PC-3 (cell line): Measurements from ENCODE around the gene DNAJB11. TPM values are rescaled to one million over a fixed set of nuclear protein-coding genes. Genes with fewer than 3 reads are reported as not detected.

ENCODE experiments used
- ATAC-seq: fragments of 200-7000 bp; cut with Tn5 transposase; 2 replicates; pipeline ENCODE4 v1.9.1; 2020; ENCODE audit warnings: mild to moderate bottlenecking, moderate library complexity
- BruUV-seq: library from RNA; stranded (reverse); fragments of 400-500 nt; replicated peaks from 2 replicates; lab custom pipeline; 2021; lab: Mats Ljungman, UMichigan
- CTCF ChIA-PET: fragments of 300-600 bp; sonication (Branson Sonifier 250); formaldehyde crosslinking; loops from one replicate; lab custom pipeline; 2022; ENCODE audit warnings: antibody characterized with exemption; lab: Charles Lee
- POLR2A ChIA-PET: fragments of 300-600 bp; sonication (Branson Sonifier 250); formaldehyde crosslinking; loops from one replicate; lab custom pipeline; 2022; ENCODE audit warnings: antibody characterized with exemption; ENCODE audit not compliant: unreplicated experiment; lab: Charles Lee
- DNase-seq: peaks from one replicate; pipeline ENCODE4 v3.0.0-alpha.2; 2015
- H2AFZ ChIP-seq: fragments of 300-600 bp; sonication (generic); 2 replicates; pipeline ENCODE4 v1.6.0; 2016; ENCODE audit warnings: antibody characterized with exemption, low read length
- H3F3A ChIP-seq: fragments of 300-600 bp; sonication (generic); one replicate; pipeline ENCODE4 v1.6.0; 2017; ENCODE audit warnings: antibody characterized with exemption, low read length, control low read depth, mild to moderate bottlenecking; ENCODE audit not compliant: unreplicated experiment
- H3K27ac ChIP-seq: fragments of 300-600 bp; sonication (generic); 2 replicates; pipeline ENCODE4 v1.5.1; 2016; ENCODE audit warnings: mild to moderate bottlenecking, low read length
- H3K27me3 ChIP-seq: fragments of 300-600 bp; sonication (generic); 2 replicates; pipeline ENCODE4 v1.6.1; 2016; ENCODE audit warnings: low read length, mixed read lengths
- H3K36me3 ChIP-seq: fragments of 300-600 bp; sonication (generic); 2 replicates; pipeline ENCODE4 v1.6.1; 2016; ENCODE audit warnings: low read depth, mixed run types, low read length, mixed read lengths
- H3K4me1 ChIP-seq: fragments of 300-600 bp; sonication (generic); 2 replicates; pipeline ENCODE4 v1.5.1; 2016; ENCODE audit warnings: low read length; ENCODE audit not compliant: insufficient read depth
- H3K4me2 ChIP-seq: fragments of 300-600 bp; sonication (generic); 2 replicates; pipeline ENCODE4 v1.6.0; 2016; ENCODE audit warnings: low read length
- H3K4me3 ChIP-seq: fragments of 300-600 bp; sonication (generic); 2 replicates; pipeline ENCODE4 v1.5.1; 2016; ENCODE audit warnings: mild to moderate bottlenecking, low read length, mixed read lengths
- H3K79me2 ChIP-seq: fragments of 300-600 bp; sonication (generic); 2 replicates; pipeline ENCODE4 v1.6.1; 2017; ENCODE audit warnings: low read length, mixed read lengths
- H3K9ac ChIP-seq: fragments of 300-600 bp; sonication (generic); 2 replicates; pipeline ENCODE4 v1.6.0; 2016; ENCODE audit warnings: mild to moderate bottlenecking, low read length
- H3K9me2 ChIP-seq: fragments of 300-600 bp; sonication (generic); replicated peaks from 2 replicates; pipeline ENCODE4 v1.6.1; 2016; ENCODE audit warnings: mixed run types, low read length, mixed read lengths
- H3K9me3 ChIP-seq: fragments of 300-600 bp; sonication (generic); 2 replicates; pipeline ENCODE4 v1.6.1; 2016; ENCODE audit warnings: low read length, mixed read lengths
- H4K20me1 ChIP-seq: fragments of 300-600 bp; sonication (generic); 2 replicates; pipeline ENCODE4 v1.6.1; 2016; ENCODE audit warnings: low read length, mixed read lengths
- EZH2 ChIP-seq: fragments of 300-600 bp; sonication (generic); IDR thresholded peaks from one replicate; pipeline ENCODE4 v1.6.1; 2017; ENCODE audit warnings: antibody characterized with exemption, mild to moderate bottlenecking, low read length; ENCODE audit not compliant: unreplicated experiment
- EZH2phosphoT487 ChIP-seq: fragments of 300-600 bp; sonication (generic); IDR thresholded peaks from 2 replicates; pipeline ENCODE4 v1.6.1; 2018; ENCODE audit warnings: mild to moderate bottlenecking, antibody characterized with exemption, low read length, borderline replicate concordance
- intact Hi-C: fragments of 100-400 bp; cut with micrococcal nuclease; formaldehyde crosslinking; loops from 2 replicates; pipeline ENCODE4 v1.9.0; 2023
- total RNA-seq: library from RNA; depleted of rRNA; stranded (reverse); fragments of >200 nt; gene quantifications from 2 replicates; pipeline ENCODE4 v1.2.3, GENCODE V29; 2014
- TF ChIP-seq, protein P1 (sequence below): fragments of 300-600 bp; sonication (generic); conservative IDR thresholded peaks from 2 replicates; pipeline ENCODE4 v1.5.1; 2017; ENCODE audit warnings: antibody characterized with exemption, low read depth, mild to moderate bottlenecking, low read length

Gene DNAJB11
- total RNA-seq, 1 experiment from 2014 or later, result 117 TPM

- TF ChIP-seq EZH2 (no peak), EZH2phosphoT487 (no peak)
- TF ChIP-seq, protein P1, sequence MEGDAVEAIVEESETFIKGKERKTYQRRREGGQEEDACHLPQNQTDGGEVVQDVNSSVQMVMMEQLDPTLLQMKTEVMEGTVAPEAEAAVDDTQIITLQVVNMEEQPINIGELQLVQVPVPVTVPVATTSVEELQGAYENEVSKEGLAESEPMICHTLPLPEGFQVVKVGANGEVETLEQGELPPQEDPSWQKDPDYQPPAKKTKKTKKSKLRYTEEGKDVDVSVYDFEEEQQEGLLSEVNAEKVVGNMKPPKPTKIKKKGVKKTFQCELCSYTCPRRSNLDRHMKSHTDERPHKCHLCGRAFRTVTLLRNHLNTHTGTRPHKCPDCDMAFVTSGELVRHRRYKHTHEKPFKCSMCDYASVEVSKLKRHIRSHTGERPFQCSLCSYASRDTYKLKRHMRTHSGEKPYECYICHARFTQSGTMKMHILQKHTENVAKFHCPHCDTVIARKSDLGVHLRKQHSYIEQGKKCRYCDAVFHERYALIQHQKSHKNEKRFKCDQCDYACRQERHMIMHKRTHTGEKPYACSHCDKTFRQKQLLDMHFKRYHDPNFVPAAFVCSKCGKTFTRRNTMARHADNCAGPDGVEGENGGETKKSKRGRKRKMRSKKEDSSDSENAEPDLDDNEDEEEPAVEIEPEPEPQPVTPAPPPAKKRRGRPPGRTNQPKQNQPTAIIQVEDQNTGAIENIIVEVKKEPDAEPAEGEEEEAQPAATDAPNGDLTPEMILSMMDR, result no peak
- no peaks in the 10 kb centered on the region for H3K36me3 ChIP-seq
- DNase-seq, result no peak
- H3K79me2 ChIP-seq, result no peaks in the 10 kb centered on the region
- H3K4me2 ChIP-seq, result no peak overlapping the region
- no TSS peak for BruUV-seq
- H3K9me3 ChIP-seq, result no peaks in the 10 kb centered on the region
- ChIA-PET CTCF (no interaction called here), POLR2A (no interaction called here)
- H3F3A ChIP-seq, result no peaks in the 10 kb centered on the region
- no peak overlapping the region for H3K4me3 ChIP-seq
- intact Hi-C loops, result no loop called here
- peaks cover 10% of the 10 kb centered on the region for H3K4me1 ChIP-seq
- H4K20me1 ChIP-seq, result no peaks in the 10 kb centered on the region
- no peaks in the 10 kb centered on the region for H3K27me3 ChIP-seq
- no peak overlapping the region for H2AFZ ChIP-seq
- H3K9me2 ChIP-seq, result no peaks in the 10 kb centered on the region
- no peak overlapping the region for H3K27ac ChIP-seq
- ATAC-seq, result no peak
- no peak overlapping the region for H3K9ac ChIP-seq
Observed at GRCh38 chr3:186612065-186612464, 41.5 kb downstream of the DNAJB11 start.

DNA sequence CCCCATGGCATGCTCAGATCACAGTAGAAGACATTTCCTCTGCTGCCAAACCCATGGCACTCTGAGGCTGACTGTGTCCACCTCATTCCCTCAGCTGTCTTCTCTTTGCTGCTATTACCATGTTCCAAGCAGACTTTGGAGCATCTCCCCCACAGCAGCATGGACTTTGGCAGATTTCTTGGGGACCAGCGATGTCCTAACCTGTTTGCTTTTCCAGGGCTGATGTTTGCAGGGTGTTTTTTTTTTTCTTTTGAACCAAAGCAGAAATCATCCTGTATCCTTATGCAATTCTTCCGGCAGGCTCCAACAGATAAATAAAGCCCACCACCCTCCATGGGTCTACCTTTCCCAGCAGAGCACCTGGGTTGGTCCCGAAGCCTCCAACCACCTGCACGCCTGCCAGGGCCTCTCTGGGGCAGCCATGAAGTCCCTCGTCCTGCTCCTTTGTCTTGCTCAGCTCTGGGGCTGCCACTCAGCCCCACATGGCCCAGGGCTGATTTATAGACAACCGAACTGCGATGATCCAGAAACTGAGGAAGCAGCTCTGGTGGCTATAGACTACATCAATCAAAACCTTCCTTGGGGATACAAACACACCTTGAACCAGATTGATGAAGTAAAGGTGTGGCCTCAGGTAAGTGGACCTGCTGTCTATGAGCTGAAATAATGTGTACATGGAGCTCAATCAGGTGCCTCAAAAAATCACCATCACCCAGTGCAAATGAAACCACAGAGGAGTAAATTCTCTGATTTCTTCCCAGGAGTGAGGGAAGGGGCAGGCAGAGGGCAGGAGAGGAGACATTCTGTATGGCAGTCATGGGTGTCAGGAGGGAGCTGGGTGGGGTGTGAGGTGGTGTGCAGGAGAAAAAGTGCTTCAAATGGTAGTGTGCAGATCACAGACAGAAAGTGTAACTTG lies 42.5 kb downstream of the DNAJB11 start, which contains the start of gene AHSG:
AHSG (plus strand) TSS at position 340 of the 916 bp plus-strand sequence; CDS start at position 422, 82 bp downstream.
- Histone ChIP-seq H3K9me2 (no peaks in the 10 kb centered on the region), H3K36me3 (no peaks in the 10 kb centered on the region), H3K9ac (no peak within 1 kb of the TSS), H3K79me2 (no peaks in the 10 kb centered on the region), H3K4me2 (no peak within 1 kb of the TSS), H3K27me3 (no peaks in the 10 kb centered on the region), H3K4me3 (no peak within 1 kb of the TSS), H3K4me1 (peaks cover 16% of the 10 kb centered on the region), H3K9me3 (no peaks in the 10 kb centered on the region), H3F3A (no peaks in the 10 kb centered on the region), H2AFZ (no peak within 1 kb of the TSS), H3K27ac (no peak within 1 kb of the TSS), H4K20me1 (no peaks in the 10 kb centered on the region)
- BruUV-seq, result no TSS peak
- ChIA-PET CTCF (interaction anchor here (0.9 kb wide), 1 partner anchor 209 kb away, joined by 3 read pairs; no protein-coding TSS in a partner anchor), POLR2A (no interaction called here)
- TF ChIP-seq, protein P1, result no peak
- TF ChIP-seq EZH2 (no peak), EZH2phosphoT487 (no peak)
- DNase-seq (no peak), ATAC-seq (no peak)
- intact Hi-C loops, result no loop called here
